HUES64 (cell line): ENCODE results near the gene JMJD7.

Experiments used
- H3K27ac ChIP-seq: 2 replicates; pipeline ENCODE4 v1.7.0; 2013; ENCODE audit warnings: low read depth, low read length, inconsistent platforms
- H3K27me3 ChIP-seq: 2 replicates; pipeline ENCODE4 v1.6.1; 2013; ENCODE audit warnings: mild to moderate bottlenecking, low read length; ENCODE audit not compliant: insufficient read depth
- H3K36me3 ChIP-seq: 2 replicates; pipeline ENCODE4 v1.6.1; 2013; ENCODE audit warnings: mild to moderate bottlenecking, low read length; ENCODE audit not compliant: insufficient read depth
- H3K4me1 ChIP-seq: 2 replicates; pipeline ENCODE4 v1.6.1; 2013; ENCODE audit warnings: mild to moderate bottlenecking, low read length, moderate library complexity; ENCODE audit not compliant: insufficient read depth
- H3K4me3 ChIP-seq: 2 replicates; pipeline ENCODE4 v1.5.1; 2013; ENCODE audit warnings: mild to moderate bottlenecking, low read length, moderate library complexity
- H3K9ac ChIP-seq: 2 replicates; pipeline ENCODE4 v1.6.1; 2013; ENCODE audit warnings: mild to moderate bottlenecking, low read depth, low read length
- H3K9me3 ChIP-seq: 2 replicates; pipeline ENCODE4 v1.6.1; 2013; ENCODE audit warnings: low read depth, low read length; ENCODE audit not compliant: insufficient read depth
- whole genome bisulfite sequencing: fragments of 150-250, 120-280 bp; methylation state at CpG from one replicate; pipeline ENCODE4 v1.1.7; 2013; ENCODE audit warnings: missing lambda C conversion rate; 5-methylcytosine and 5-hydroxymethylcytosine counted together

JMJD7 gene

DNA sequence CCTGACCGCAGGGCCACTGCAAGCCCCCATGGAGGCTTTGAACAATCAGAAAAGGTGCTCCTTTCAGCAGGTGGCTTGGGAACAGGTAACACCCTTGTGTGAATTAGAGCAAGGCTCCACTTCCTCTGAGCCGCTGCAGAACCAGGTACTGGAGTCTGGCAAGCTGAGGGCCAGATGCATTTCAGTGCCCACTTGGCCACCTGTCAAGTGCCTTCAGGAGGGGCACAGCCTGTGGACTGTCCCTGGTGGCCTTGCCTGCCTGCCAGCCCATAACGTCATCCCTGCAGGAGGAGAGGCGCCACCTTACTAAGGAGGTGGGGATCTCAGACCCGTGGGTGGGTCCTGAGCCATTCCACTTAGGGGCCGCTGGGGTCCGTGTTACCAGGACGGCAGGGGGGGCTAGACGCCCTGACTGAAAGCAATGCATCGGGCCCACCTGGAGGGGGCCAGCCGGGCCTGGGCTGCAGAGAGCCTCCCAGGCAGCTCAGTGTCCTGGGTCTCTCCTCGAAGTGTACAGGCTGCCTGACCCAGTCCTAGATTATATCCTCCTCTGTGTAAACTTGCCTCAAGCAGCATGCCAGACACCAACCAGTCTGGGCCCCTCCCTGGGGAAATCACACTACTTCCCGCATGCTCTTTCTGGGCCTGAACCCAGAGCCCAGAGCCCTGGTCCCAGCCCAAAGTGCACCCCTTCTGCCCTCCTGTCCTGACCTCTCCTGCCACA lies 49.9 kb downstream of the JMJD7 start:
- Histone ChIP-seq H3K36me3 (no peaks in the 10 kb centered on the region), H3K4me3 (no peak overlapping the region), H3K27me3 (peaks cover 26% of the 10 kb centered on the region), H3K4me1 (no peaks in the 10 kb centered on the region), H3K9me3 (no peaks in the 10 kb centered on the region), H3K9ac (no peak overlapping the region), H3K27ac (no peak overlapping the region)
- 80% methylated on average over 13 of the region's 13 CpGs for WGBS

DNA sequence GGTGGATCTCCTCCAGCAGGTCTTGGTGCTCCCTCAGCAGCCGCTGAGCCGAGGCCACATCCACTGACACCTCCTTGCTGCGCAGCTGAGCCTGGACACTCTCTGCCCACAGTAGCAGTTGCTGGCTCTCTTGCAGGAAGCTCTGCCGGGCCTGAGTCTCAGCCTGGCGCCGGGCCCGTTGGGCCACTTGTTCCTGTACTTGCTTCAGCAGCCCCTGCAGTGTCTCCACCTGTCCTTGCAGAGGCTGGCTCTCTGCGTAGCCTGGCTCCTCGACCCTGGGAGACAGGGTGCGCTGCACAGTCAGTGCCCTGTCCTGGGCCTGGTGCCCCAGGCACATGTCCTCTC lies 50.4 kb downstream of the JMJD7 start:
- H3K9me3 ChIP-seq: no peaks in the 10 kb centered on the region
- H3K27me3 ChIP-seq: peaks cover 32% of the 10 kb centered on the region
- WGBS: 93% methylated on average over 10 of the region's 10 CpGs
- H3K9ac ChIP-seq: no peak overlapping the region
- no peak overlapping the region for H3K27ac ChIP-seq
- H3K4me3 ChIP-seq: no peak overlapping the region
- no peaks in the 10 kb centered on the region for H3K36me3 ChIP-seq
- H3K4me1 ChIP-seq: no peaks in the 10 kb centered on the region

DNA sequence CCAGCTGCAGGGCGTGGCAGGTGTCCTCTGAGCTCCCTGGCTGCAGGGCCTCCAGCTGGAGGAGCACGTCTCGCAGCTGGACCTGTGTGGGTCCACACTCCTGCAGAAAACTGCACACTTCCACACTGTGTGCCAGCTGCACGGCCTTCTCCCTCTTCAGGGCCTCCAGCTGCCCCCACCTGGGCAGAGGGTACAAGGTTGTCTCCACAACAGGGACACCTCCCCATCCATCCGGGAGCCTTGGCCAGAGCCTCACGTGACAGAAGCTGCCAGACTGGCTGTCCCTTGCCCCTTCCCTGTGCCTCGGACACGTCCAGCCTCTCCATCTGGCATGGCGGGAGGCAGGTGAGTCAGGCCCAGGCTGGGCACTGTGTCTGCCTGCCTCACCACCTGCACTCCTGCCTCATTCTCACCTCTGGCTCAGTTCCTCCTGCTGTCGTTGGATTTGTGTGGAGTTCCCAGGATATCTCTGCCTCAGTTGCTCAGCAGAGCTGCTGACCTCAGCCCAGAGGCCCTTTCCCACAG lies 51.5 kb downstream of the JMJD7 start:
- Histone ChIP-seq H3K27ac (no peak overlapping the region), H3K9me3 (no peaks in the 10 kb centered on the region), H3K4me3 (no peak overlapping the region), H3K4me1 (no peaks in the 10 kb centered on the region), H3K27me3 (peaks cover 35% of the 10 kb centered on the region), H3K9ac (no peak overlapping the region), H3K36me3 (no peaks in the 10 kb centered on the region)
- WGBS: 94% methylated on average over 10 of the region's 10 CpGs

DNA sequence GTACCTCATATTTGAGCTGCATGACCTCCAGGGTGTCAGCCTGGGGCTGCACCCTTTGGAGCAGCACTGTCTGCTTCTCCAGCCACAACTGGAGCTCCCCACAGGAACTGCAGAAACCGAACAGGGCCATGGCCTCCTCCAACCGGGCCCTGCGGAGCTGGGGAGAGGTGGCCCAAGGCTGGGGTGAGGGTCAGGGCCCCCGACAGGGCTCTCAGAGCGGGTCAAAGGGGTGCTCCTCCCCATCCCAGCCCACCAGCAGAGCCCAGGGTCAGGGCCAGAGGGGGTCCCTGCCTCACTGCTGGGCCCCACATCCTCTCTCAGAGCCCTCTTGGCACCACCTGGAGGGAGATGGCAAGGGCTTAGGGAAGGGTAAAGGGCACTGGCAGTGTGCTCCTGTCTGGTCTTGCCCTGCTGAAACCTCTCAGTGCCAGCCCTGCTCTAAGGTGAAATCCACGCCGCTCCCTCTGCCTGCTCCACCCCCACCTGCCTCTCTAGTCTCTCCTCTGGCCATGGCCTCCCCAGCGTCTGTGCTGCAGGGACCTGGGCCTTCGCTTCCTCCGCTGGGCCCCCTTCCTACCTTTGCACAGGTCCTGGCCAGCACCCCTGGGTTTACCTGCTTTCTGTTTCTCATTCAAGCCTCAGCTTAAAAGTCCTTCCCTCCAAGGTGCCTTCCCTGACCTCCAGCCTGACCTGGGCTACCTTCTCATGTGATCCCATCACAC lies 52.4 kb downstream of the JMJD7 start:
- Histone ChIP-seq H3K4me3 (no peak overlapping the region), H3K9me3 (no peaks in the 10 kb centered on the region), H3K27ac (no peak overlapping the region), H3K27me3 (peaks cover 35% of the 10 kb centered on the region), H3K4me1 (no peaks in the 10 kb centered on the region), H3K36me3 (no peaks in the 10 kb centered on the region), H3K9ac (no peak overlapping the region)
- 91% methylated on average over 10 of the region's 10 CpGs for WGBS

DNA sequence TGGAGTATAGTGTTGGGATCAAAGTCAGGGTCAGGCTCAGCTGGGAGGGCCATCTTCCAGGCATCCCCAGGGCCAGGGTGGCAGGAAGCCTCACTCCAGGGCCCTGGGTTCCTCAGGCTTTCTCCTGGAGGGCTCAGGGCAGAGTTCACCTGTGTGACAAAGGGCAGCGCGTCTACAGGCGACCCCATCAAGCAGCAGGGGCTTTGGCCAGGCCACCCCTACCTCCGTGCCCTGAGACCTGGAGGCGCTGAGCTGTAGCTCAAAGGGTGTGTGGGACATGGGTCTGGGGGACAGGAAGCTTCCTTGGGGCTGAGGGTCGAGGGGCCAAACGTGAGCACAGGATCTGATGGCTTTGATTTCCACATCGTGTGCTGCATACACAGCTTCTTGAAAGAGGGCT lies 53.2 kb downstream of the JMJD7 start:
- Histone ChIP-seq H3K9me3 (no peaks in the 10 kb centered on the region), H3K9ac (no peak overlapping the region), H3K27ac (no peak overlapping the region), H3K4me1 (no peaks in the 10 kb centered on the region), H3K27me3 (peaks cover 35% of the 10 kb centered on the region), H3K36me3 (no peaks in the 10 kb centered on the region), H3K4me3 (no peak overlapping the region)
- WGBS: 84% methylated on average over 8 of the region's 8 CpGs

DNA sequence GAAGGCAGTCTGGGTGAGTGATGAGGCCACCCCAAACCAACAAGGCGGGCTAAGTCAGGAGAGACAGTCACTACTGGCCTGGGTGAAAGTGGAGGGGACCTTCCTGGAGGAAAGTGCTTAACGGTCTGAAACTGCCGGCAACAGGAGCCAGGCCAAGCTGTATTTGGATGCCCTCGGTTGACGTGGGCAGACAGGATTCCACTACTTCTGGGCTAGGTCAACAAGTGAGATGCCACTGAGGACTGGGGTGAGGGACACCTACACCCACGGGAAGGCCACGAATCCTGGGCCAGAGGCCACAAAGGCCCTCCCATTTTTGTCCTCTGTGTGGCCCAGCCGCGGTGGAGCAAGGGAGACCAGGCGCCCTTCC lies 53.6 kb downstream of the JMJD7 start:
- Histone ChIP-seq H3K27me3 (peaks cover 35% of the 10 kb centered on the region), H3K9me3 (no peaks in the 10 kb centered on the region), H3K27ac (no peak overlapping the region), H3K9ac (peak overlapping the region; percentile 45; the same call in 1 of the 2 replicates), H3K4me3 (peak overlapping the region; percentile 29), H3K4me1 (no peaks in the 10 kb centered on the region), H3K36me3 (no peaks in the 10 kb centered on the region)
- 44% methylated on average over 10 of the region's 10 CpGs for WGBS

DNA sequence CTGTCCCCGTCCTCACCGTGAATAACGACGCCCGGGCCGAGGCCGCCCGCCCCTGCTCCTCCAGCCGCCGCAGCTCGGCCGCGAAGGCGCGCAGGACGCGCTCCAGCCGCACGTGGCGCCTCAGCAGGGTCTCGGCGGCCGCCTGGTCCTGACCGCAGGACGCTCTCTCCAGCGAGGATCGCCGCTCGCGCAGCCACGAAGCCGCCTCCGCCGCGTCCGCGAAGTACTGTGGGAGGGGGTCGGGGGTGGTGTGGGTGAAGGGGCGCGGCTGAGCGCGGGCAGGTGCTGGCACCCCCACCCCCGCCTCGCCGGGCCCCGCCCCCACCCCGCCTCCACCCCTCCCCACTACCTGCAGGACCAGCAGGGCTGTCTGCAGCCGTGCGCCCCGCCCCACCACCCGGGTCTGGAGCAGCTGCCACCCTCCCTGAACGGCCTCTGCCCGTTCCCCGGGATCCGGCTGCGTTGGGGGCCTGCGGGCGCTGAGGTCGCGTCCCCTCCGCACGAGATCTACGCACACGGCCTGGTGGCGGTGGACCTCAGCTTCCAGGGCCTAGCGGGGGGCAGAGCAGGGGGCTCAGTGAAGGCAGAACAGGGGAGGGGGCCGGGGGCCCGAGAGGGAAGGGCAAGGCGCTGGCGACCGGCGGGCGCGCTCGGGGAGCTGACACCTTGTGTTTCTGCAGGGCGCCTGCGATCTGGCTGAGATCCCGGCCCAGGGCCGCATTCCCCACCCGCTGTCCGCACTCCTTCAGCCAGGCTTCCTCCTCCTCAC lies 54.2 kb downstream of the JMJD7 start:
- no peaks in the 10 kb centered on the region for H3K4me1 ChIP-seq
- H3K27ac ChIP-seq: no peak overlapping the region
- H3K27me3 ChIP-seq: peaks cover 35% of the 10 kb centered on the region
- H3K4me3 ChIP-seq: peak overlapping the region; percentile 49
- no peaks in the 10 kb centered on the region for H3K9me3 ChIP-seq
- no peaks in the 10 kb centered on the region for H3K36me3 ChIP-seq
- 3% methylated on average over 71 of the region's 81 CpGs for WGBS
- H3K9ac ChIP-seq: peak overlapping the region; percentile 45

DNA sequence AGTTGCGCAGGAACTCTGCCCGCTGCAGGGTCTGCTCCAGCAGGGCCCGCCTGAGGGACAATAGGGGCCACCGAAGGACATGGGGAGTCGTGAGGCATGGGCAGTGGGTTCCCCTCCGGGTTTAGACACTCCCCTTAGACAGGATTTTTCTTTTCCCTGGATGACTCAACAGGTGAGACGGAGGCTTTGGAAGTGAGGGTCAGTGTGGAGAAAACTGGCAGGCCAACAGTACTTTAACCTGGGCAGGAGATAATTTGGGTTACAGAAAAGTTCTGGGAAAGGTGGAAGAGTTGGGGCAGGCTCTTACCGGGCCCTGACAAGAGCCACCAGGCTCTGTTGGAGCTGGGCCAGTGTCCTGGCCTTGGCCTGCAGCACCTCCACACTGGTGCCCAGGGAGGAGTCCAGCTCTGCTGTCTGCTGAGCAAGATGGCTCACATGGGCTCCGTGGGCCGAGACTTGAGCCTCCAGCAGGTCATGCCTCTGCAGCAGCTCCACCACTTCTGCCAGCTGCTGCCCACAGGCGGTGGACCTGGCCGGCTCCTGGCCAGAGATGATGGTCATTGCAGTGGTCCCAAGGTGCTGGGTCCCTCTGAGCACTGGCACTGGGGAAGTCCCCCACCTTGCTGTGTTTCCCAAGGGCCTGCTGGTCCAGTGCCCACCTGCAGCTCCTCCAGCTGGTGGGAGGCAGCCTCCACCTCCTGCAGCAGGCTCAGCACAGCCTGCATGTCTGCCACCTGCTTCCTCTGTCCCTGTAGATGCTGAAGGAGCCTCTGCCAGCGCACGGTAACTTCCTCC lies 55.0 kb downstream of the JMJD7 start:
- Histone ChIP-seq H3K27me3 (peaks cover 35% of the 10 kb centered on the region), H3K4me1 (no peaks in the 10 kb centered on the region), H3K27ac (no peak overlapping the region), H3K9ac (peak overlapping the region; percentile 25), H3K36me3 (no peaks in the 10 kb centered on the region), H3K4me3 (peak overlapping the region; percentile 49), H3K9me3 (no peaks in the 10 kb centered on the region)
- WGBS: 57% methylated on average over 14 of the region's 14 CpGs

DNA sequence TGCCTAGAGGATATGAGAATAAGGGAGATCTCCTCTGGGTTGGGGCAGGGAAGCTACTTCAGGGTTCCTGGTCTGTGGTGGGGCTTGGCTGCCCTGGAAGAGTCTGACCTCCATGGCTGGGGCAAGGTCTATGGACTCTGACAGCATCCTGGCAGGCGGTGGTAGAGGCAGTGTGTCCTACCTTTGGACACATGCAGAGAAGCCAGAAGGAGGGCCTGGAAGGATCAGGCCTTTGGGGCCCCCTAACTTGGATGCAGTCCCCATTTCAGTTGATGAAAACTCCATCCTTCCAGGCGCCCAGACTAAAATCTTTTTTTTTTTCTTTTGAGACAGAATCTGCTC lies 55.6 kb downstream of the JMJD7 start:
- Histone ChIP-seq H3K4me1 (no peaks in the 10 kb centered on the region), H3K27me3 (peaks cover 35% of the 10 kb centered on the region), H3K36me3 (no peaks in the 10 kb centered on the region), H3K9me3 (no peaks in the 10 kb centered on the region), H3K4me3 (no peak overlapping the region), H3K9ac (no peak overlapping the region), H3K27ac (no peak overlapping the region)
- 87% methylated on average over 2 of the region's 2 CpGs for WGBS

DNA sequence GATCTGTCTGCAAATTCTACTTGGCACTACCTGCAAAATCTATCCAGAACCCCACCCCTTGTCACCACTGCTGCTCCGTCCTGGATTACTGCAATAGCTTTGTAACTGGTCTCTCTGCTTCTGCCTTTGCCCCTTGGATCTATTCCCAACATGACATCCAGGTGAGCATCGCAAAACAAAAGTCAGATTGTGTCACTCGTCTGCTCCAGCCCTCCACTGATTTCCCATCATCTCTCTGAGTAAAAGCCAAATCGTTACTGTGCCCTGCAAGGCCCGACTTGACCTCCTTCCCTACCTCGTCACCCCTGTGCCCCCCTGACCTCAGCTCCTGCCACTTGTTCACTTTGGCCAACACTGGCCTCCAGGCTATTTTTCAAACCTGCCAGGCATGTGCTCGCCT lies 56.6 kb downstream of the JMJD7 start:
- no peak overlapping the region for H3K27ac ChIP-seq
- WGBS: 84% methylated on average over 7 of the region's 7 CpGs

DNA sequence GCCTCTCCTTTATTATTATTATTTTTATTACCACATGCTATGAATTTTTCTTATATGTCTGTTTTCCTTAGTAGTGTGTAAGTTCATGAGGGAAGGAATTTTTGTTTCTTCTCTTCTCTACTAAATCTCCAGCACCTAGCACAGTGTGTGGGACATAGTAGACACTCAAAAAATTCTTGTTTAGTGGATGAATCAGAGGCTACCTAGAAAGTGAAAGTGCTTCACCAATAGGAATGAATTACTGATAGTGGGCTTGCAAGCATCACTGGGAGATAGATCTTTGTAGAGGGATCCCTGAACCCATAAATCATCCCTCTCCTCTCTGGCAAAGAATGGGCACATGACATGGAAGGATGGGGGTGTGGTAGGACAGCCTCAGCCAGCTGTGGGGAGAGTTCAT lies 57.4 kb downstream of the JMJD7 start:
- no peaks in the 10 kb centered on the region for H3K36me3 ChIP-seq
- H3K27ac ChIP-seq: no peak overlapping the region
- H3K27me3 ChIP-seq: peaks cover 33% of the 10 kb centered on the region
- H3K4me3 ChIP-seq: no peak overlapping the region
- no peak overlapping the region for H3K9ac ChIP-seq
- H3K4me1 ChIP-seq: no peaks in the 10 kb centered on the region
- H3K9me3 ChIP-seq: no peaks in the 10 kb centered on the region

More for the DNA sequence above, 56.6 kb downstream of the JMJD7 start:
- H3K4me3 ChIP-seq: no peak overlapping the region
- H3K36me3 ChIP-seq: no peaks in the 10 kb centered on the region
- no peaks in the 10 kb centered on the region for H3K4me1 ChIP-seq
- peaks cover 35% of the 10 kb centered on the region for H3K27me3 ChIP-seq
- no peak overlapping the region for H3K9ac ChIP-seq
- H3K9me3 ChIP-seq: no peaks in the 10 kb centered on the region
